Measurements from ENCODE around the gene ERC2.
"Not testable (repeated sequence)": the region's sequence is repeated elsewhere in the genome, so short reads cannot be mapped to it uniquely, and the experiment has no call there.

ERC2 gene

GRCh38 chr3:56468184-56469106 lies at the start of gene ERC2:
Gene ERC2 (minus strand): TSS chr3:56468467.
- DNase-seq (ENCODE audit: low read depth): peak; percentile 46

- no peak for DNase-seq (ENCODE audit: low read depth)
Measured at GRCh38 chr3:56502738-56503137, 34.5 kb upstream of the ERC2 start.

GRCh38 chr3:56496376-56496775 lies 28.1 kb upstream of the ERC2 start:
- DNase-seq (ENCODE audit: low read depth): not testable (repeated sequence)

GRCh38 chr3:56494679-56495322 lies 26.5 kb upstream of the ERC2 start:
- DNase-seq (ENCODE audit: low read depth): peak; percentile 86

- DNase-seq (ENCODE audit: low read depth): no peak
Measured at GRCh38 chr3:56491566-56491965, 23.3 kb upstream of the ERC2 start.

GRCh38 chr3:56488812-56489600 lies 20.7 kb upstream of the ERC2 start:
- DNase-seq (ENCODE audit: low read depth): no peak

- DNase-seq (ENCODE audit: low read depth): no peak
Measured at GRCh38 chr3:56484525-56485032, 16.3 kb upstream of the ERC2 start.

GRCh38 chr3:56484122-56484521 lies 15.9 kb upstream of the ERC2 start:
- no peak for DNase-seq (ENCODE audit: low read depth)

- no peak for DNase-seq (ENCODE audit: low read depth)
Measured at GRCh38 chr3:56477646-56478045, 9.4 kb upstream of the ERC2 start.

GRCh38 chr3:56476771-56477170 lies 8.5 kb upstream of the ERC2 start:
- no peak for DNase-seq (ENCODE audit: low read depth)

- no peak for DNase-seq (ENCODE audit: low read depth)
Measured at GRCh38 chr3:56471771-56472170, 3.5 kb upstream of the ERC2 start.

GRCh38 chr3:56469141-56469540 lies 874 bp upstream of the ERC2 start:
- DNase-seq (ENCODE audit: low read depth): peak; percentile 10

GRCh38 chr3:56467801-56468183 lies 475 bp downstream of the ERC2 start:
- peak; percentile 2 for DNase-seq (ENCODE audit: low read depth)

- peak; percentile 76 for DNase-seq (ENCODE audit: low read depth)
Measured at GRCh38 chr3:56467108-56467507, 1.2 kb downstream of the ERC2 start.

- no peak for DNase-seq (ENCODE audit: low read depth)
Measured at GRCh38 chr3:56459719-56460118, 8.5 kb downstream of the ERC2 start.

- no peak for DNase-seq (ENCODE audit: low read depth)
Measured at GRCh38 chr3:56459104-56459496, 9.2 kb downstream of the ERC2 start.

- DNase-seq (ENCODE audit: low read depth): no peak
Measured at GRCh38 chr3:56458496-56459103, 9.7 kb downstream of the ERC2 start.

GRCh38 chr3:56456117-56456516 lies 12.2 kb downstream of the ERC2 start:
- no peak for DNase-seq (ENCODE audit: low read depth)

- no peak for DNase-seq (ENCODE audit: low read depth)
Measured at GRCh38 chr3:56453011-56453410, 15.3 kb downstream of the ERC2 start.

GRCh38 chr3:56452085-56452484 lies 16.2 kb downstream of the ERC2 start:
- DNase-seq (ENCODE audit: low read depth): no peak

GRCh38 chr3:56443372-56443771 lies 24.9 kb downstream of the ERC2 start:
- DNase-seq (ENCODE audit: low read depth): no peak

GRCh38 chr3:56428667-56429066 lies 39.6 kb downstream of the ERC2 start:
- no peak for DNase-seq (ENCODE audit: low read depth)
